ENCODE data around the gene RFX2.

The RFX2 gene

DNA sequence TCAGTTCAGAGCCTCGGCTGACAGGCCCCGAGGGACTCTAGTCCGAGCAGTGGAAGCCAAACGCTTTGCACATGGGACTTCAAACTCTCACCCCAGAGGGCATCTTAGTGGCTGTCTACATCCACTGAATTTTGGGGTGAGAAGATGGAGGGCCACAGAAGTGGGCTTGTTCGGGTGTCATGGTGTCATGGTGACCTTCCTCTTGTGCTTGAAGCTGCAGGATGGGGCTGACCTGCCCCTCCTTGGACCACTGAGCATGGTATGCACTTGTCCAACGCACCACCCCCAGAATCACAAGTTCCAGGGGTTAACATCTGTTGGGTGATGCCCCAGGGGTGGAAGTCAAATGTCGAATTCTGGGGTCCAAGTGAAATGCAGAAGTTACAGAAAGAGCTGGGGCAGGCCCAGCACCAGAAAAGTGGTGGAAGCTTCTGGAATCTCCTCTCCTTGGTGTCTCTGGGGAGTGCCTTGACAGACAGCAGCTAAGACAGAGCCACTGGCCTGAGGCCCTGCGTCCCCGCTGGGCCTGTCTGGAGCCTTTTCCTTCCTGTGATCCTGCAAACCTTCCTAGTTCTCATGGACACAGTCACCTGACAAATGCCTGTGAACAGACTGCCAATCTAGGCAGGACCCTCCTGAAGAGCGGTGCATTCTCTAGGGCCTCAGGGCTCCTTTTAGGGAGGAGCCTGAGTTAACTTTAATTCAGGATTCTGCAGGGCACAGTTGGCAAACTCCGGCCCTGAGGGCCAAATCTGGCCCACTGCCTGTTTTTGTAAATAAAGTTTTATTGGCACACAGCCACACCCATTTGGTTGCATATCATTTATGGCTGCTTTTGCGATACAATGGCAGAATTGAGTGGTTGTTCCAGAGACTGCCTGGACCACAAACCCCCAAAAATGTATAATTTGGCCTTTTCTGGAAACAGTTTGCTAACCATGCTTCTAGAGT, 67.2 kb downstream of the RFX2 start:
- Histone ChIP-seq H3K9me3 (ENCODE audit: control insufficient read depth, low read length) (no peaks in the 10 kb centered on the region), H3K4me3 (ENCODE audit: low read length) (no peak overlapping the region), H3K27me3 (replicated peaks; ENCODE audit: control insufficient read depth, insufficient read depth, low read length) (no peaks in the 10 kb centered on the region), H3K9ac (ENCODE audit: low read length) (no peak overlapping the region), H3K36me3 (ENCODE audit: control insufficient read depth, insufficient read depth, low read length, severe bottlenecking) (peaks cover 37% of the 10 kb centered on the region), H3K4me1 (ENCODE audit: control insufficient read depth, insufficient read depth, low read length) (peaks cover 1% of the 10 kb centered on the region)
- DNase-seq (ENCODE audit: low read depth) = no peak

DNA sequence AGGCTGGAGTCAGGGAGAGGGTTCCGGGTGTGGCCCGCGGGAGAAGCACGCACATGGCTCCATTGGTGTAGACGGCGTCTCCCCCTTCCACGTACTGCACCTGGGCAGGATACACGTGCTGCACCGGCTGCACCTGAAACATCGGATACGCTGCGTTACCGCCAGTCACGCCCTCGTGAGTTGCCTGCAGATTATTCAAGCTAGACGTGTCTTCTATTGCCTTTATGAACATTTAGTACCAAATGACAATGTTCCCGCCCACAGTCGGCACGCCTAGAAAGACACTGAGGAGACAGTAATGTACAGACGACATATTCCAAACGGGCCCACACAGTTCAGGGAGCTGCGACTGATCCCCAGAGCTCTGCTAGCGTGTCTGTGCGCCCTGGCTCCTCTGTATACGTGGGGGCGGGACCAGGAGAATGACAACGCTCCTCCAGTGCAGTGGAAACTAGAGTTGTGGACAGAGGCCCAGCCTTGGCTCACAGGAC, 68.3 kb downstream of the RFX2 start:
- Histone ChIP-seq H3K4me3 (ENCODE audit: low read length) (no peak overlapping the region), H3K36me3 (ENCODE audit: control insufficient read depth, insufficient read depth, low read length, severe bottlenecking) (peaks cover 37% of the 10 kb centered on the region), H3K9me3 (ENCODE audit: control insufficient read depth, low read length) (no peaks in the 10 kb centered on the region), H3K4me1 (ENCODE audit: control insufficient read depth, insufficient read depth, low read length) (no peaks in the 10 kb centered on the region), H3K27me3 (replicated peaks; ENCODE audit: control insufficient read depth, insufficient read depth, low read length) (no peaks in the 10 kb centered on the region), H3K9ac (ENCODE audit: low read length) (no peak overlapping the region)
- DNase-seq (ENCODE audit: low read depth) = no peak

DNA sequence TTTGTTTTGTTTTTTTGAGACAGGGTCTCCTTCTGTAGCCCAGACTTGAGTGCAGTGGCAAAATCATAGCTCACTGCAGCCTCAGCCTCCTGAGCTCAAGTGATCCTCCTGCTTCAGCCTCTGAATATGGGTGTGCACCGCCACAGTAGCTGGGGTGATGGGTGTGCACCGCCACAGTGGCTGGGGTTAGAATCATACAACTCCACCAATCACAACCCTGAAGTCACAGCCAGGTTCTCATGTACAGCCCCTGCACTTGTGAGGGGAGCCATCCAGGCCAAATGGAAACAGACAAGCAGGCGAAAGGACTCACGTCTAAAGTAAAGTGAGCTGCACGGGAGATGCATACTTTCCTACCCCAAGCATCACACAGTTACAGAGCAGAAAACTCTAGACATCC, 69.2 kb downstream of the RFX2 start:
- no peaks in the 10 kb centered on the region for H3K4me1 ChIP-seq (ENCODE audit: control insufficient read depth, insufficient read depth, low read length)
- no peaks in the 10 kb centered on the region for H3K9me3 ChIP-seq (ENCODE audit: control insufficient read depth, low read length)
- no peak for DNase-seq (ENCODE audit: low read depth)
- no peaks in the 10 kb centered on the region for H3K27me3 ChIP-seq (replicated peaks; ENCODE audit: control insufficient read depth, insufficient read depth, low read length)
- H3K4me3 ChIP-seq (ENCODE audit: low read length) = no peak overlapping the region
- H3K36me3 ChIP-seq (ENCODE audit: control insufficient read depth, insufficient read depth, low read length, severe bottlenecking) = peaks cover 37% of the 10 kb centered on the region
- no peak overlapping the region for H3K9ac ChIP-seq (ENCODE audit: low read length)

DNA sequence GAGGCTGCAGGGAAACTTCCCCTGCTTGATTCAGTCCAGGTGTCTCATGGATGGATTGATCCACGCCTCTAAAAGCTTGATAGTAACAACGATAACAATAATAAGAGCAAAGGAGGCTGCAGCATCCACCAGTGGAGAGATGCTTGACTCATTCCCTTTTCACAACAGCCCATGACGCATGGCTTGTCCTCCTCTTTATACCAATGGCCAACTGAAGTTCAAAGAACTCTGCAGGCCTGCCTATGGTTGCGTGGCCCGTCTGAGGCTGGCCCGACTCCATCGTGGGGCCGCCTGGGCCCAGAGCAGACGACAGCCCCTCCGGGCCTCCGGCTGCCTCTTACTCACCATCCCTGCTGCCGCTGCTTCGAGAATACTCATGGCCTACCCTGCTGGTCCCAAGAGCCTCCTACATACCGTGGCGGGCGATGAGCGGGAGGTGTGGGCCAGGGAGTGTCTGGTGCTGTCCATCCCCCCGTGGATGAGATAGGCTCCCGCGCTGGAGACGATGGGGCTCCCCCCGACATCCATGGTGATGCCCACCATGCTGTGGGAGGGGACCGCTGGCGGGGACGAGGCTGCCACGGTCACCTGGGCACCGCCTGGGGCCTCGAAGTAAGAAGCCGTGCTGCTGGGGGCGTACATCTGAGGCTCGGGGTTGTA, 70.6 kb downstream of the RFX2 start:
- Histone ChIP-seq H3K27me3 (replicated peaks; ENCODE audit: control insufficient read depth, insufficient read depth, low read length) (no peaks in the 10 kb centered on the region), H3K4me3 (ENCODE audit: low read length) (no peak overlapping the region), H3K9me3 (ENCODE audit: control insufficient read depth, low read length) (no peaks in the 10 kb centered on the region), H3K4me1 (ENCODE audit: control insufficient read depth, insufficient read depth, low read length) (peaks cover 8% of the 10 kb centered on the region), H3K9ac (ENCODE audit: low read length) (no peak overlapping the region), H3K36me3 (ENCODE audit: control insufficient read depth, insufficient read depth, low read length, severe bottlenecking) (peaks cover 34% of the 10 kb centered on the region)
- no peak for DNase-seq (ENCODE audit: low read depth)

DNA sequence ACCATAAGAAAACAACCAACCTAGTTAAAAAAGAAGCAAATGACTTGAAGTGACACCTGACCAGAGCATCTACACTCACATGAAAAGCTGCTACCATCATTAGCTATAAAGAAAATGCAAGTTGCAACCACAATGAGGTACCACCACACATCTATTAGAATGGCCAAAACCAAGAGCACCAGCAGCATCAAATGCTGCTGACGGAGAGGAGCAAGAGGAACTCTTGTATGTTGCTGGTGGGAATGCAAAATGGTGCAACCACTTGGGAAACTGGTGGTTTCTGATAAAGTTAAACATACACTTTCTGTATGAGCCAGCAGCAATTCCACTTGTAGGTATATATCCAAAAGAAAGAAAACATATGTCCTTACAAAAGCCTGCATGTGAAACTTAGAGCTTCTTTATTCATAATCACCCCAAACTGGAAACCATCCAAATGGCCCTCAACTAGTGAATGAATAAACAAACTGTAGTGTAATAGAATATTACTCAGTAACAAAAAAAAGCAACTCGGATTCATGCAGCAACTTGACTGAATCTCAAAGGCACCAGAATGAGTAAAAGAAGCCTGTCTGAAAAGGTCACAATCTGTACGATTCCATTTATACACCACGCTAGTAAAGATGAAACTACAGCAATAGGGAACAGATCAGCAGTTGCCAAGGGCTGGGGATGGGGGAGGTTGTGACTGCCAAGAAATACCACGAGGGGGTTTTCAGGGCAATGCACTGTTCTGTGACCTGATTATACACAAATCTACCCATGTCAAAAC, 71.5 kb downstream of the RFX2 start:
- Histone ChIP-seq H3K9ac (ENCODE audit: low read length) (no peak overlapping the region), H3K9me3 (ENCODE audit: control insufficient read depth, low read length) (no peaks in the 10 kb centered on the region), H3K27me3 (replicated peaks; ENCODE audit: control insufficient read depth, insufficient read depth, low read length) (no peaks in the 10 kb centered on the region), H3K4me1 (ENCODE audit: control insufficient read depth, insufficient read depth, low read length) (peaks cover 8% of the 10 kb centered on the region), H3K4me3 (ENCODE audit: low read length) (no peak overlapping the region), H3K36me3 (ENCODE audit: control insufficient read depth, insufficient read depth, low read length, severe bottlenecking) (peaks cover 30% of the 10 kb centered on the region)
- DNase-seq (ENCODE audit: low read depth) = no peak

DNA sequence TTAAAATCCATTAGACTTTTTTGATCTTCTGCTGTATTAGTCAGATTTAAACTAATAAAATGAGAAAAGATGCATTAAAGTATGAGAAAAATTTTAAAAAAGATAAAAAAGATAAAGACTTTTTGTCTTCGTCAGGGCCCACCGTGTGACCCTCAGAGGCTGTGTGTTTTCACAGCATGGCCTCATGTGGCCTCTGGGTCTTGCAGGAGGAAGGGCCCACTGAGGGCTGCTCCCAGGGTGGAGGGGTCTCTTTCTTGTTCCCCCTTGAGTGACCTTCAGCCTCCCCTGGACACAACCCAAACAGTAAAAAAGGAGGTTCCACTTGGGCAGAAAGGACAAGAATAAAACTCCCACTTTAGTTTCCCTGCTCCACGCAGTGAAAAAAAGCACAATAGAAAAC, 75.3 kb downstream of the RFX2 start:
- Histone ChIP-seq H3K27me3 (replicated peaks; ENCODE audit: control insufficient read depth, insufficient read depth, low read length) (no peaks in the 10 kb centered on the region), H3K4me1 (ENCODE audit: control insufficient read depth, insufficient read depth, low read length) (peaks cover 18% of the 10 kb centered on the region), H3K4me3 (ENCODE audit: low read length) (no peak overlapping the region), H3K9me3 (ENCODE audit: control insufficient read depth, low read length) (no peaks in the 10 kb centered on the region), H3K36me3 (ENCODE audit: control insufficient read depth, insufficient read depth, low read length, severe bottlenecking) (peaks cover 14% of the 10 kb centered on the region), H3K9ac (ENCODE audit: low read length) (no peak overlapping the region)
- DNase-seq (ENCODE audit: low read depth) = no peak

DNA sequence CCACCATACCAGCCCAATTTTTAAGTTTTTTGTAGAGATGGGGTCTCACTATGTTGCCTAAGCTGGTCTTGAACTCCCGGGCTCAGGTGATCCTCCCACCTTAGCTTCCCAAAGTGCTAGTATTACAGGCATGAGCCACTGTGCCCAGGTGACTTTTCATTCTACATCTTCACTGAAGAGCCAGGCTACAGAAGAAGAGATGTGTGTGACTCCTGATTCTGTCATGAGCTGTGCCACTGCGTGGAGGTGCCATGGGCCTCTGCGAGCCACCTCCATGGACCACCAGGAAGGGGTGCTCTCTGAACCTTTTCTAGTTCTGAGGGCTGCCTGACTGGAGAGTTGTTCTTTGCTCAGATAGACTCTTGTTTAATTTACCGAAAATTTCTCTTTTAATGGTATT, 75.8 kb downstream of the RFX2 start:
- Histone ChIP-seq H3K27me3 (replicated peaks; ENCODE audit: control insufficient read depth, insufficient read depth, low read length) (no peaks in the 10 kb centered on the region), H3K4me3 (ENCODE audit: low read length) (no peak overlapping the region), H3K36me3 (ENCODE audit: control insufficient read depth, insufficient read depth, low read length, severe bottlenecking) (peaks cover 9% of the 10 kb centered on the region), H3K4me1 (ENCODE audit: control insufficient read depth, insufficient read depth, low read length) (peaks cover 23% of the 10 kb centered on the region), H3K9me3 (ENCODE audit: control insufficient read depth, low read length) (no peaks in the 10 kb centered on the region), H3K9ac (ENCODE audit: low read length) (no peak overlapping the region)
- DNase-seq (ENCODE audit: low read depth) = no peak

DNA sequence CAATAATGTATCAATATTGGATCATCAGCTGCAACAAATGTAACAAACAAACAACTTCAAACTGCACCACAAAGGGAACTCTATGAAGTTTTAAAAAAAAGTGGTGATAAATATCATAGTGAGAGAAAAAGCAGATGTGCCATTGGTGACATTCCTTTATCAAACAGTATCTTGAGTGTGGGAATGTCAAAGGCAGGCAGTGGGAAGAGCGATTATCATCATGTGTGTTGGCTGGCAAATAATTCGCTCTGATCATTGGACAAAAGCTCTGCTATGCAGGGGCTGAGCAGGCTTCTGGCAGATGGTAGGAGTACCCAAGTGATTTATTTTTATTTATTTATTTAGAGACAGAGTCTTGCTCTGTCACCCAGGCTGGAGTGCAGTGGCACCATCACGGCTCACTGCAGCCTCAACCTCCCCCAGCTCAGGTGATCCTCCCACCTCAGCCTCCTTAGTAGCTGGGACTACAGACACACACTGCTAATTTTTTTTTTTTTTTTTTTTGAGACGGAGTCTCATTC, 76.5 kb downstream of the RFX2 start:
- Histone ChIP-seq H3K4me1 (ENCODE audit: control insufficient read depth, insufficient read depth, low read length) (peaks cover 24% of the 10 kb centered on the region), H3K36me3 (ENCODE audit: control insufficient read depth, insufficient read depth, low read length, severe bottlenecking) (peaks cover 2% of the 10 kb centered on the region), H3K27me3 (replicated peaks; ENCODE audit: control insufficient read depth, insufficient read depth, low read length) (no peaks in the 10 kb centered on the region), H3K9ac (ENCODE audit: low read length) (no peak overlapping the region), H3K4me3 (ENCODE audit: low read length) (no peak overlapping the region), H3K9me3 (ENCODE audit: control insufficient read depth, low read length) (no peaks in the 10 kb centered on the region)
- DNase-seq (ENCODE audit: low read depth) = no peak

DNA sequence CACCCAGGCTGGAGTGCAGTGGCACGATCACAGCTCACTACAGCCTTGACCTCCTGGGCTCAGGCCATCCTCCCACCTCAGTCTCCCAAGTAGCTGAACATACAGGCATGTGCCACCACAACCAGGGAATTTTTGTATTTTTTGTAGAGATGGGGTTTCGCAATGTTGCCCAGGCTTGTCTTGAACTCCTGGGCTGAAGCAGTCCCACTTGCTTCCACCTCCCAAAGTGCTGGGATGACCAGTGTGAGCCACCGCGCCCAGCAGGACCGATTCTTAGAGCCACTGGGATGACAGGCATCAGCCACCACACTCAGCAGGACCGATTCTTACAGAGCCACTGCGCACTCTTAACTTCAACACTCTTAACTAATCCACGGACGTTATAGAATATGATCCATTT, 77.5 kb downstream of the RFX2 start:
- no peaks in the 10 kb centered on the region for H3K9me3 ChIP-seq (ENCODE audit: control insufficient read depth, low read length)
- peaks cover 24% of the 10 kb centered on the region for H3K4me1 ChIP-seq (ENCODE audit: control insufficient read depth, insufficient read depth, low read length)

DNA sequence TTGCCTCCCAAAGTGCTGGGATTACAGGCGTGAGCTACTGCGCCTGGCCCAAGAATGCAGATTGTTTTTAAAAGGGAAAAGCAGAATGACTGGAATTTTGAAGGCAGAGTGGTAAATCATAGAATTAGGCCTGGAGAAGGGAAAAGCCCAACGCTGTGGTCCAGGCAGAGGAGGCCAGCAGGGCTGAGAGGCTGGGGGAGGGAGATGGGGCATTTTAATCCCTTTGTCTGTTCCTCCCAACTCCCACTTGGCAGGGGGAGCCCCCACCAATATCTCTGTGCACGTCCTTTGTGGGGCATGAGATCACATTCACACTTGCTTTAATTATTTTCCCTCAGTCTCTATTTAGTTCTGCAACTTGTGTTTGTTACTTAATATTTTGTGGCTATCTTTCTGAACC, 77.9 kb downstream of the RFX2 start:
- H3K27me3 ChIP-seq (replicated peaks; ENCODE audit: control insufficient read depth, insufficient read depth, low read length) = no peaks in the 10 kb centered on the region
- peaks cover 24% of the 10 kb centered on the region for H3K4me1 ChIP-seq (ENCODE audit: control insufficient read depth, insufficient read depth, low read length)
- H3K9ac ChIP-seq (ENCODE audit: low read length) = no peak overlapping the region
- no peak overlapping the region for H3K4me3 ChIP-seq (ENCODE audit: low read length)
- no peak for DNase-seq (ENCODE audit: low read depth)
- no peaks in the 10 kb centered on the region for H3K36me3 ChIP-seq (ENCODE audit: control insufficient read depth, insufficient read depth, low read length, severe bottlenecking)
- H3K9me3 ChIP-seq (ENCODE audit: control insufficient read depth, low read length) = no peaks in the 10 kb centered on the region

More for the DNA sequence above, 77.5 kb downstream of the RFX2 start:
- Histone ChIP-seq H3K4me3 (ENCODE audit: low read length) (no peak overlapping the region), H3K36me3 (ENCODE audit: control insufficient read depth, insufficient read depth, low read length, severe bottlenecking) (no peaks in the 10 kb centered on the region), H3K27me3 (replicated peaks; ENCODE audit: control insufficient read depth, insufficient read depth, low read length) (no peaks in the 10 kb centered on the region), H3K9ac (ENCODE audit: low read length) (no peak overlapping the region)
- no peak for DNase-seq (ENCODE audit: low read depth)

DNA sequence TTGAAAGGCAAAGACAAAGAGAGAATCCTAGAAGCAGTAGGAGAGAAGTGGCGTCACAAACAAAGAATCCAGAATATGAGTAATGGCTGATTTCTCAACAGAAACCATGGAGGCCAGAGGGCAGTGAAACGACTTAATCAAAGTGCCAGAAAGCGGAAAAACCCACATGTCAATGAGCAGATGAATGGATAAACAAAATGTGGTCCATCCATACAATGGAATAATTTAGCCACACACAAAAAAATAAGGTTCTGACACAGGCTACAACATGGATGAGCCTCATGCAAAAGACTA, 80.1 kb downstream of the RFX2 start:
- Histone ChIP-seq H3K9ac (ENCODE audit: low read length) (no peak overlapping the region), H3K36me3 (ENCODE audit: control insufficient read depth, insufficient read depth, low read length, severe bottlenecking) (peaks cover 14% of the 10 kb centered on the region)

More for the DNA sequence above, 80.1 kb downstream of the RFX2 start:
- Histone ChIP-seq H3K27me3 (replicated peaks; ENCODE audit: control insufficient read depth, insufficient read depth, low read length) (no peaks in the 10 kb centered on the region), H3K9me3 (ENCODE audit: control insufficient read depth, low read length) (no peaks in the 10 kb centered on the region), H3K4me3 (ENCODE audit: low read length) (no peak overlapping the region), H3K4me1 (ENCODE audit: control insufficient read depth, insufficient read depth, low read length) (peaks cover 18% of the 10 kb centered on the region)
- peak; percentile 15 for DNase-seq (ENCODE audit: low read depth)

Data from adipocyte (in vitro differentiated cells).